Common myeloid progenitor, CD34-positive (primary cell): ENCODE data around the gene KDM2B.

Experiments
- CTCF ChIA-PET: fragments of 350-600 bp; sonication (Branson Sonifier 250); formaldehyde crosslinking; loops from one replicate; lab custom pipeline; 2021; ENCODE audit warnings: antibody characterized with exemption; lab: Charles Lee
- POLR2A ChIA-PET: fragments of 350-600 bp; sonication (Branson Sonifier 250); formaldehyde crosslinking; loops from one replicate; lab custom pipeline; 2021; ENCODE audit warnings: antibody characterized with exemption; lab: Charles Lee
- DNase-seq, 3 donors: peaks; one replicate each; pipeline versions ENCODE4 v3.0.0 to v3.0.0-alpha.2; 2013
- H3K27ac ChIP-seq, 2 experiments: 1 replicate in 1 of 2; 2 replicates in 1 of 2; pipeline ENCODE4 v1.7.0; 2013; ENCODE audit warnings: inconsistent platforms in 2 of 2, low read length in 2 of 2, mild to moderate bottlenecking in 2 of 2, low read depth in 1 of 2, moderate library complexity in 1 of 2; ENCODE audit not compliant: severe bottlenecking in 2 of 2, insufficient read depth in 1 of 2, poor library complexity in 1 of 2
- H3K27me3 ChIP-seq, 5 experiments: replicated peaks in 2 of 5; 1 replicate in 3 of 5; 2 replicates in 2 of 5; pipeline versions ENCODE4 v1.6.1 to v1.7.0; 2013; ENCODE audit warnings: low read length in 4 of 5, mild to moderate bottlenecking in 2 of 5, moderate library complexity in 2 of 5, inconsistent platforms in 1 of 5; ENCODE audit not compliant: insufficient read depth in 5 of 5, control insufficient read depth in 4 of 5
- H3K36me3 ChIP-seq, 4 experiments: 1 replicate in 2 of 4; 2 replicates in 2 of 4; pipeline versions ENCODE4 v1.6.1 to v1.7.0; 2013; ENCODE audit warnings: low read length in 3 of 4, control low read depth in 1 of 4, mild to moderate bottlenecking in 1 of 4; ENCODE audit not compliant: control insufficient read depth in 4 of 4, insufficient read depth in 4 of 4
- H3K4me1 ChIP-seq, 4 experiments: 1 replicate in 3 of 4; 2 replicates in 1 of 4; pipeline versions ENCODE4 v1.6.1 to v1.7.1; 2013; ENCODE audit warnings: low read length in 3 of 4, mild to moderate bottlenecking in 3 of 4, control low read depth in 1 of 4, inconsistent platforms in 1 of 4, moderate library complexity in 1 of 4; ENCODE audit not compliant: control insufficient read depth in 4 of 4, insufficient read depth in 4 of 4; ENCODE audit errors: control extremely low read depth in 1 of 4
- H3K4me3 ChIP-seq, 7 experiments: 1 replicate in 4 of 7; 2 replicates in 3 of 7; pipeline versions ENCODE4 v1.5.1 to v1.7.0; 2013; ENCODE audit warnings: mild to moderate bottlenecking in 7 of 7, low read length in 6 of 7, moderate library complexity in 6 of 7, inconsistent platforms in 2 of 7, low read depth in 2 of 7, control low read depth in 1 of 7; ENCODE audit not compliant: insufficient read depth in 4 of 7, control insufficient read depth in 1 of 7; ENCODE audit errors: extremely low read depth in 1 of 7
- H3K9me3 ChIP-seq, 5 experiments: 1 replicate in 4 of 5; 2 replicates in 1 of 5; pipeline versions ENCODE4 v1.6.1 to v1.7.1; 2013; ENCODE audit warnings: low read length in 4 of 5, mild to moderate bottlenecking in 2 of 5, inconsistent platforms in 1 of 5, low read depth in 1 of 5, moderate library complexity in 1 of 5; ENCODE audit not compliant: control insufficient read depth in 4 of 5, insufficient read depth in 2 of 5; ENCODE audit errors: control extremely low read depth in 1 of 5
- WGBS: methylation state at CpG from one replicate; pipeline ENCODE4 v1.1.5; 2013; ENCODE audit not compliant: insufficient coverage; 5-methylcytosine and 5-hydroxymethylcytosine counted together

KDM2B gene

DNA sequence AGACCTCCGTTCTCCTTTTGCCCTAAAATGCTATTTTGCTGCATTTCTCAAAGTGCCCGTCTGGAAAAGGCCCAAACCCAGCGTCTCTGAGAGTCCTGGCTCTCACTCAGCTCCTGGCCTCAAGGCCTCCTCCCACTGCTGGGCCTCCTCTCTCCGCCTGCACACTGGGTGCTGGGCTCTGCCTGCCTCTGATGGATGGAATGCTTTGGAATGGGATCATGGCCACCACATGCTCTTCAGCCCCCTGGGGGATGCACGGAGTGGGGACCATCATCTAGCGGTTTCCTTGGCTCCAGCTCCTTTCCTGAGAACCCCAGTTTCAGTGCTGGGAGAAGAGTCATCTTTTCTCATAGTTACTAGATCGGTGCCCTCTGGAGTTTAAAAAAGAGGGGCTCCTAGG is 65.2 kb downstream of the KDM2B start:
- Histone ChIP-seq H3K27me3 (no peaks in the 10 kb centered on the region), H3K4me1 (peaks cover 0 to 7% (median 3%) of the 10 kb centered on the region in 4 experiments), H3K9me3 (no peaks in the 10 kb centered on the region), H3K4me3 (no peak overlapping the region), H3K27ac (no peak overlapping the region), H3K36me3 (peaks cover 5 to 47% (median 35%) of the 10 kb centered on the region in 4 experiments)
- DNase-seq = no peak
- ChIA-PET CTCF (interaction anchor here (1.5 kb wide), 2 partner anchors 15 to 21 kb away, joined by 3 read pairs; no protein-coding TSS in a partner anchor), POLR2A (no interaction called here)
- 94% methylated on average over 5 of the region's 7 CpGs for WGBS

DNA sequence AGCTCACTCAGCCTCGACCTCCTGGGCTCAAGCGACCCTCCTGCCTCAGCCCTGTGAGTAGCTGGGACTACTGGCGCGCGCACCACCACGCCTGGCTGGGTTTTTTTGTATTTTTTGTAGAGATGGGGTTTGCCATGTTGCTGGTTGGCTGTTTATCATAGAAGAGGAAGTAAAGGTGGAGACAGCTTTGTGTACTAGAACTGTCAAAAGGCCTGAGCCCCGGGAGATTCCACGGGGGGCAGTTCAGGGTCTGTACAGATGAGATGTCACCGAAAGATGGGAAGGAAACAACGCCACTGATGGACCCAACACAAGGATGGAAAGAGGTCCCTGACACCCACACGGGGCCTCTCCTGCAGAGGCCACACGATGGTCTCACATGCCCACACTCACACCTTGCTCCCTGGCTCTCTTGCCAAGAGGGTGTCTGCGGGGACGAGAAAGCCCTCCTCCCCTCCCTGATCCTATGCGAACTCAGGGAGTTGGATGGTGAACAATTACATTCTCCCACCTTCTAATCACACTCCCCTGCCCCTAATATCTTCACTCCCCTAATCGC is 66.6 kb downstream of the KDM2B start:
- H3K4me1 ChIP-seq = peaks cover 0 to 7% (median 3%) of the 10 kb centered on the region in 4 experiments
- no peaks in the 10 kb centered on the region for H3K9me3 ChIP-seq
- WGBS = 62% methylated on average over 16 of the region's 16 CpGs
- H3K27ac ChIP-seq = peak overlapping the region in 1 of 2 experiments; percentile 45
- H3K4me3 ChIP-seq = no peak overlapping the region
- H3K27me3 ChIP-seq = no peaks in the 10 kb centered on the region
- CTCF ChIA-PET = interaction anchor here (0.9 kb wide), 1 partner anchor 23 kb away, joined by 3 read pairs; no protein-coding TSS in a partner anchor
- H3K36me3 ChIP-seq = peaks cover 1 to 47% (median 32%) of the 10 kb centered on the region in 4 experiments
- DNase-seq = peak in 2 of 3 donors; percentile 42 to 52
- POLR2A ChIA-PET = no interaction called here

DNA sequence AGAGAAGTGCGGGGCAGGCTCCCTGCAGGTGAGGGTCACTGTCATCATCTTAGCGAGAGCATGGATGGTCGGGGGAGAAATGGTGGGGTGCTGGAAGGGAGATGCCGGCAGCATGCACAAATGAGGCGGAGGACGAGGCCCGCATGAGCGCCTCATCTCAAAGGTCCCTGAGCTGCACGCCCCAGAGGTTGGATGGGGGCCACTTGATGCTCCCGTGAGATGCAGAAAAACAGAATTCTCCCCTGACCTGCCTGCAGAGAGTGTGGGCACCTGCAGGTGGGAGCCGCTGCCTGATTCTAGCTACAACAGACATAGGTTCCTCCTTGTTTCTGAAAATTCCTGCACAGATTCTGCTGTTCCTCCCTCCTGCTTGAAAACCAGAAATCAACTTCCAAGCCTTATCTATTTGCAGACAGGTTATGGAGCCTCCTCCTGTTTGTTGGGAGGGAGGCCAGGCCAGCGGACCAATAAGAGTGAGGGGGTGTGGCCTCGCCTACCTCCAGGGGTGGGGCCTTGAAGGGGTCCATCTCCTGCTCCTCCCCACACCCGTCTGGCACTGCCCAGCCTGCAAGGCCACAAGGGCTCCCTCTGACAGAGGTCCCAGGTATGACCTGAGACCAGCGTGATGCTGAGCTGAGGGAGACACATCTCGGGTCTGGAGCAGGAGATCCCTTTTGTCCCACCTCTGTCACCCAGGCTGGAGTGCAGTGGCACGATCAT is 67.2 kb downstream of the KDM2B start:
- DNase-seq = no peak
- no peak overlapping the region for H3K4me3 ChIP-seq
- no peaks in the 10 kb centered on the region for H3K27me3 ChIP-seq
- H3K27ac ChIP-seq = peak overlapping the region in 1 of 2 experiments; percentile 45
- H3K4me1 ChIP-seq = peaks cover 0 to 7% (median 3%) of the 10 kb centered on the region in 4 experiments
- ChIA-PET CTCF (interaction anchor here (0.9 kb wide), 1 partner anchor 23 kb away, joined by 3 read pairs; no protein-coding TSS in a partner anchor), POLR2A (no interaction called here)
- 95% methylated on average over 16 of the region's 17 CpGs for WGBS
- no peaks in the 10 kb centered on the region for H3K9me3 ChIP-seq
- peaks cover 0 to 45% (median 31%) of the 10 kb centered on the region in 4 experiments for H3K36me3 ChIP-seq

DNA sequence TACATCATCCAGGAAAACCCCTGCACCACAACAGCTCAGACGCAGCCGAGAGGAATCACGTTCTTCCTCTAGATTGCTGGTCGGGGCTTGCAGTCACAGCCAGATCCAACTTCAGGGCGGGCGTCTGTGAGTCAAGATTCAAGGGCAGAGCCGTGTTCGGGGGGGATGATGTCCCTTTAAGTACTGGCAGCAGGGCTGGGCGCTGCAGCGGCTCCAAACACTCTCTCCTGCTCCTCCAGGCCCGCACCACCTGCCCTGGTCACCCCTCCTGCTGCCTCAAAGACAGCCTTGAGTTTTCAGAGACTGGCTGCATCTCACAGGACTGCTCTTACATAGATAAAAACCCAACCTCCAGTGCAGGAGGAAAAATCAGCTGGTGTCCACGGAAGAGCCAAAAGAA is 68.3 kb downstream of the KDM2B start:
- H3K9me3 ChIP-seq = no peaks in the 10 kb centered on the region
- peaks cover 0 to 7% (median 3%) of the 10 kb centered on the region in 4 experiments for H3K4me1 ChIP-seq
- ChIA-PET POLR2A (no interaction called here), CTCF (interaction anchor here (1.7 kb wide), 1 partner anchor 14 kb away, joined by 6 read pairs; no protein-coding TSS in a partner anchor)
- no peak for DNase-seq
- no peak overlapping the region for H3K27ac ChIP-seq
- 92% methylated on average over 12 of the region's 12 CpGs for WGBS
- H3K4me3 ChIP-seq = no peak overlapping the region
- peaks cover 0 to 46% (median 34%) of the 10 kb centered on the region in 4 experiments for H3K36me3 ChIP-seq
- H3K27me3 ChIP-seq = no peaks in the 10 kb centered on the region

DNA sequence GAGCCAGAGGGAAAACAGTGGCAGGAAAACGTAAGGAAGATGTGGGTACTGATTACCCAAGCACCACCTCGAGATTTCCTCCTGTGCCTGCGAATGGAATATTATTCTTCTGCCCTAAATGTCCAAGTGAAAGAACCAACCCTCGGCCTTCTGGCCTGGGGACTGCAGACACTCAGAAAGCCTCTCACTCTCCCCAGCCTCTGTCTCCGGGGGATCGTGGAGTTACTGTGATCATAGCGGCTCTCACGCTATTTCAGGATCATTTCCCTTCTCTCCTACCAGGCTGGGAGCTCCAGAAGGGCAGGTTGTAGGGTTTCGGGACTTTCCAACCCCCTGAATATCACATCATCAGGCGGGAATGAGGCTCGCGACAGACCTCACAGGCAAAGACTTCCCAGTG is 68.9 kb downstream of the KDM2B start:
- H3K9me3 ChIP-seq = no peaks in the 10 kb centered on the region
- WGBS = 91% methylated on average over 6 of the region's 12 CpGs
- peaks cover 0 to 7% (median 3%) of the 10 kb centered on the region in 4 experiments for H3K4me1 ChIP-seq
- no peak overlapping the region for H3K27ac ChIP-seq
- H3K27me3 ChIP-seq = no peaks in the 10 kb centered on the region
- POLR2A ChIA-PET = no interaction called here
- no peak for DNase-seq
- H3K4me3 ChIP-seq = no peak overlapping the region
- CTCF ChIA-PET = interaction anchor here (1.7 kb wide), 1 partner anchor 13 kb away, joined by 6 read pairs; no protein-coding TSS in a partner anchor
- H3K36me3 ChIP-seq = peaks cover 0 to 49% (median 36%) of the 10 kb centered on the region in 4 experiments

DNA sequence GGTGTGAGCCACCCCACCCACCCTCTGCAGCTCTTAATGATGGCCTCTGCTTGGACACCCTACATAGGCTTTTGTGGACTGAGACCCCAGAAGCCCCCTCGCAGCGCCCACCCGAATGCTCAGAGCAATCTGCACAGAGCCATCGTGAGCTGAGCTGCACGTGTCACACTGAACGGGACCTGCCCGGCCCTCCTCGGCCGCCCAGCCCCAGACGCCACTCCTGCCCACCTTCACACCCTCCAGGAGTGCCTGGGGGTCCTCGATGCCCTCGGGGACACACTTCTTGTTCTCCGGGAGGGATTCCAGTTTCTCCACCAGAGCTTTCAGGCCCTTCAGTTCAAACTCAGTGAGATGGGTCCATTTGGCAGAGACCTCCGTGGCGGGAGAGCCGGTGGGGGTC is 71.5 kb downstream of the KDM2B start:
- CTCF ChIA-PET = interaction anchor here (1.3 to 1.4 kb wide), 2 partner anchors 17 to 114 kb away, joined by 3 to 4 read pairs; no protein-coding TSS in a partner anchor
- 95% methylated on average over 15 of the region's 16 CpGs for WGBS
- no peaks in the 10 kb centered on the region for H3K9me3 ChIP-seq
- no peak overlapping the region for H3K27ac ChIP-seq
- peaks cover 0 to 47% (median 33%) of the 10 kb centered on the region in 4 experiments for H3K36me3 ChIP-seq
- POLR2A ChIA-PET = no interaction called here
- H3K4me3 ChIP-seq = no peak overlapping the region
- H3K4me1 ChIP-seq = peaks cover 0 to 5% (median 2%) of the 10 kb centered on the region in 4 experiments
- DNase-seq = no peak
- H3K27me3 ChIP-seq = no peaks in the 10 kb centered on the region
